K562 (cell line): ENCODE results near the gene KRT14. TPM values are rescaled to one million over a fixed set of nuclear protein-coding genes. Genes with fewer than 3 reads are reported as not detected.

Experiments
- ARID4B ChIP-seq: sonication (generic); formaldehyde crosslinking; IDR thresholded peaks from 2 replicates; pipeline ENCODE4 v1.8.0; 2022; ENCODE audit warnings: mild to moderate bottlenecking, missing genetic modification reagents
- DEAF1 ChIP-seq: fragments of 450-650 bp; formaldehyde crosslinking; IDR thresholded peaks from 2 replicates; pipeline ENCODE4 v1.4.0; 2020; ENCODE audit warnings: mild to moderate bottlenecking, moderate library complexity
- polyA plus RNA-seq, 8 experiments: library from polyadenylated mRNA; depleted of rRNA in 4 of 8; stranded (reverse) in 5 of 8; unstranded in 3 of 8; fragments of >200 nt; fragmentation: Nextera tagmentation in 2 of 8; fragmentation: Illumina TruSeq in 1 of 8; extraction: Ambion mirVana in 2 of 8; extraction: Trizol in 1 of 8; gene quantifications; 2 replicates each; pipeline versions ENCODE4 v1.2.1 to v1.2.3, GENCODE V29; 2011 to 2014; ENCODE audit warnings: inconsistent platforms in 1 of 8, missing spikeins in 1 of 8
- total RNA-seq, 7 experiments: library from RNA; depleted of rRNA in 6 of 7; stranded (reverse); fragments of >200 nt in 6 of 7; fragmentation: Illumina TruSeq in 2 of 7; extraction: Trizol in 2 of 7; gene quantifications; 2 replicates each; pipeline versions ENCODE4 v1.2.1 to v1.2.3, GENCODE V29; 2011 to 2021; ENCODE audit warnings: low replicate concordance in 1 of 7

KRT14 gene
- total and polyA plus RNA-seq, 9 of the 15 experiments (the other 6 are each of a cell fraction or from before 2014, with no cell fraction given), result 0.22 TPM; not detected in 8

- TF ChIP-seq ARID4B (CRISPR knock-in tag), result no peak
- TF ChIP-seq DEAF1 (CRISPR knock-in tag), result no peak
These were observed 31.4 kb downstream of the KRT14 start (continued) for GRCh38 chr17:41555105-41555887.
